ENCODE measurements around the gene SDC3.

DNA sequence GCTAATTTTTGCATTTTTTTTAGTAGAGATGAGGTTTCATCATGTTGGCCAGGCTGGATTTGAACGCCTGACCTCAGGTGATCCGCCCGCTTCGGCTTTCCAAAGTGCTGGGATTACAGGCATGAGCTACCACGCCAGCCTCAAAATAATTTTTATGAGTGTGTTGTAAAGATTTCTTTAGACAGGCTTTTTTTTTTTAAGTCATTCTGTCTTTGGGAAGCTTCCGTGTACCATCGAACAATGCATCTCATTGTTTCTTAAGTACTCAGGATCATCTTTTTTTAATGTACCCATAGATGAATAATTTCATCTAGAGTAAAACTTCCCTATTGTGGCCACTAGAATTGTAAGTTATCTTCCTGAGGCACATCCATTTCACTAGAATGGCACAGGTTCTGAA lies 19.6 kb upstream of the SDC3 start:
- TF ChIP-seq, protein P1, sequence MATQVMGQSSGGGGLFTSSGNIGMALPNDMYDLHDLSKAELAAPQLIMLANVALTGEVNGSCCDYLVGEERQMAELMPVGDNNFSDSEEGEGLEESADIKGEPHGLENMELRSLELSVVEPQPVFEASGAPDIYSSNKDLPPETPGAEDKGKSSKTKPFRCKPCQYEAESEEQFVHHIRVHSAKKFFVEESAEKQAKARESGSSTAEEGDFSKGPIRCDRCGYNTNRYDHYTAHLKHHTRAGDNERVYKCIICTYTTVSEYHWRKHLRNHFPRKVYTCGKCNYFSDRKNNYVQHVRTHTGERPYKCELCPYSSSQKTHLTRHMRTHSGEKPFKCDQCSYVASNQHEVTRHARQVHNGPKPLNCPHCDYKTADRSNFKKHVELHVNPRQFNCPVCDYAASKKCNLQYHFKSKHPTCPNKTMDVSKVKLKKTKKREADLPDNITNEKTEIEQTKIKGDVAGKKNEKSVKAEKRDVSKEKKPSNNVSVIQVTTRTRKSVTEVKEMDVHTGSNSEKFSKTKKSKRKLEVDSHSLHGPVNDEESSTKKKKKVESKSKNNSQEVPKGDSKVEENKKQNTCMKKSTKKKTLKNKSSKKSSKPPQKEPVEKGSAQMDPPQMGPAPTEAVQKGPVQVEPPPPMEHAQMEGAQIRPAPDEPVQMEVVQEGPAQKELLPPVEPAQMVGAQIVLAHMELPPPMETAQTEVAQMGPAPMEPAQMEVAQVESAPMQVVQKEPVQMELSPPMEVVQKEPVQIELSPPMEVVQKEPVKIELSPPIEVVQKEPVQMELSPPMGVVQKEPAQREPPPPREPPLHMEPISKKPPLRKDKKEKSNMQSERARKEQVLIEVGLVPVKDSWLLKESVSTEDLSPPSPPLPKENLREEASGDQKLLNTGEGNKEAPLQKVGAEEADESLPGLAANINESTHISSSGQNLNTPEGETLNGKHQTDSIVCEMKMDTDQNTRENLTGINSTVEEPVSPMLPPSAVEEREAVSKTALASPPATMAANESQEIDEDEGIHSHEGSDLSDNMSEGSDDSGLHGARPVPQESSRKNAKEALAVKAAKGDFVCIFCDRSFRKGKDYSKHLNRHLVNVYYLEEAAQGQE (IDR thresholded peaks at IDR 0.05) = no peak
- TF ChIP-seq GABPA (IDR thresholded peaks at IDR 0.05 in 1 of 2, conservative IDR thresholded peaks at IDR 0.05 in 1 of 2) = no peak
- TF ChIP-seq, protein P2, sequence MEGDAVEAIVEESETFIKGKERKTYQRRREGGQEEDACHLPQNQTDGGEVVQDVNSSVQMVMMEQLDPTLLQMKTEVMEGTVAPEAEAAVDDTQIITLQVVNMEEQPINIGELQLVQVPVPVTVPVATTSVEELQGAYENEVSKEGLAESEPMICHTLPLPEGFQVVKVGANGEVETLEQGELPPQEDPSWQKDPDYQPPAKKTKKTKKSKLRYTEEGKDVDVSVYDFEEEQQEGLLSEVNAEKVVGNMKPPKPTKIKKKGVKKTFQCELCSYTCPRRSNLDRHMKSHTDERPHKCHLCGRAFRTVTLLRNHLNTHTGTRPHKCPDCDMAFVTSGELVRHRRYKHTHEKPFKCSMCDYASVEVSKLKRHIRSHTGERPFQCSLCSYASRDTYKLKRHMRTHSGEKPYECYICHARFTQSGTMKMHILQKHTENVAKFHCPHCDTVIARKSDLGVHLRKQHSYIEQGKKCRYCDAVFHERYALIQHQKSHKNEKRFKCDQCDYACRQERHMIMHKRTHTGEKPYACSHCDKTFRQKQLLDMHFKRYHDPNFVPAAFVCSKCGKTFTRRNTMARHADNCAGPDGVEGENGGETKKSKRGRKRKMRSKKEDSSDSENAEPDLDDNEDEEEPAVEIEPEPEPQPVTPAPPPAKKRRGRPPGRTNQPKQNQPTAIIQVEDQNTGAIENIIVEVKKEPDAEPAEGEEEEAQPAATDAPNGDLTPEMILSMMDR (IDR thresholded peaks at IDR 0.05; ENCODE audit: low read depth, low read length, missing input control) = no peak

All from liver (tissue), 3 donors.